Activated CD4-positive, alpha-beta T cell treated with anti-CD3 and anti-CD28 coated beads for 4 hours (primary cell): Measurements from ENCODE around the gene PPID.
"Not testable (repeated sequence)": the region's sequence is repeated elsewhere in the genome, so short reads cannot be mapped to it uniquely, and the experiment has no call there.

Source experiments
- DNase-seq, 2 donors: peaks; one replicate each; pipeline ENCODE4 v3.0.0-alpha.2; 2020

PPID gene

GRCh38 chr4:158729716-158730559 is 6.7 kb upstream of the PPID start:
- peak; percentile 34 to 47 for DNase-seq

DNA sequence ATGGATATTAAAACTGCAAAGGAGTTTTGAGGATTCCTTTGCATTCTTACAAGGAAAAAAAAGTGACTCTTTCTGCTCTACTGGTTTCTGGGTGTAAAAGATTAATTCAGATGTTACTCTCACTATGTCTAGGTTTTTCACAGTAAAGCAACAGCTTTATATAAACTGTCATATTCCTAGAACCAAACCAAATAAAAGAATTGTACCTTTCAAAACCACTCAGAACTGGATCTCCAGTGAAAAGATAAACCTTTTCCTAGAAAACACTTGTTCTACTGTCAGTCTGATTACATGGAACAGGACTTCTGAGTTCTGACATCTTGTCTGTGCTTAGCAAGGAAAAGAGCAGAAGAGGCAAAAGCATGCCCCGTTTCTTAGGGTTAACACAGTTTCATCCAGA is 5.0 kb upstream of the PPID start:
- no peak for DNase-seq

GRCh38 chr4:158726633-158727032 is 3.4 kb upstream of the PPID start:
- DNase-seq, result no peak

DNA sequence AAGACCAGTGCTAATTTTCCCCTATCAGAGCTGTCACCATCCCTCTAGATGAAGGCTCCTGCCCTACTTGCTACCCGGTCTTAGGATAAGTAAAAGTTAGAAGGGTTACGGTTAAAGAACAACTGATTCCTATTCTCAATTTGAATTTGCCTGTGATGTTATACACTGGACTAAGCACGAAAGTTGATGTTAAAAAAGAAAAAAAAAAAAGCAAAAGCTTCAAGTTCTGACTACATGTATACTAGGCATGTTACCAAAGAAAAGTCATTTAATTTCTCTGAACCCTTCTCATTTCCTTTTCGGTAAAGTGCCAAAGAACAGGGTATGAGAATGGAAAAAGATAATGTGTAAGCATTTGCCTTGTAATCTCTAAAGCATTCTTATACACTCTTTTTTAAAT is 1.4 kb upstream of the PPID start:
- DNase-seq, result no peak

DNA sequence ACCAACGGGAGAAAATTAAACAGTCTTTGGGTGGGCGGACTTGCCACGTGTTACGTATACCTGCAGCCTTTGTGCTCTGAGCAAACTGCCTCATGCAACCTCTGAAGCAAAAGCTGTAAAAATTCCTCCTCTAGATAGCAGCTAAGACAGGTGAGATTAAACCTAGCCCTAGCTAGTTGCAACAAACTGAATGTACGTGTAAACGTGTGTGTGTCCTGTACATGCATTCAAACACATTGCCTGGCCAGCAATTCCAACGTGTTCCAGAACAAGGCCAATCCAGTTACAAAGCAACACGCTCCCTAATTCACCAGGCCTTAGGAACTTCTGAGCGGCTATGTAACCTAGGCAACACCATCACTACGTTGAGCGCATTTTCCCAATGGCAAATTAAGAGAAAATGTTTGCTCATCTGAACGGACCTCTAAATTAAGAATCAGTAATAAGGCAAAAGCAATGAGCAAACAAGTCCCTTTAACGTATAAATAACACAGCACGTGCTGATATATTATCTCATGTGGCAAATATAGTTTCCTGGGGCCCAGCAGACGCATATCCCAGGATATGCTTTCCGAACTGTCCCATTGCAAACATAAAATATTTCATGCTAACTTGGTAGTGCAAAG is 792 bp downstream of the PPID start:
- peak; percentile 11 to 18 for DNase-seq

DNA sequence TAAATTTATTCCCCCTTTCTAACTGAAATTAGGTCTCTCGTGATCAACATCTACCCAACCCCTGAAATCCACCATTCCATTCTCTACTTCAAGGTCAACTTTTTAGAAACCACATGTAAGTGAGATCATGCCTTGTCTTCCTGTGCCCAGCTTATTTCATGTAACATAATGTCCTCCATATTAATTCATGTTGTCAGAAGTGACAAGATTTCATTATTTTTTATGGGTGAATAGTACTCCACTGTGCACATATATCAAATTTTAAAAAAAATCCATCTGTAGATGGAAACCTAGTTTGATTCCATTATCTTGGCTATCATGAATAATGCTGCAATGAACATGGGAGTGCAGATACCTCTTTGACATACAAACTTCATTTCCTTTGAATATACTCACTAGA is 1.5 kb downstream of the PPID start:
- DNase-seq, result no peak

DNA sequence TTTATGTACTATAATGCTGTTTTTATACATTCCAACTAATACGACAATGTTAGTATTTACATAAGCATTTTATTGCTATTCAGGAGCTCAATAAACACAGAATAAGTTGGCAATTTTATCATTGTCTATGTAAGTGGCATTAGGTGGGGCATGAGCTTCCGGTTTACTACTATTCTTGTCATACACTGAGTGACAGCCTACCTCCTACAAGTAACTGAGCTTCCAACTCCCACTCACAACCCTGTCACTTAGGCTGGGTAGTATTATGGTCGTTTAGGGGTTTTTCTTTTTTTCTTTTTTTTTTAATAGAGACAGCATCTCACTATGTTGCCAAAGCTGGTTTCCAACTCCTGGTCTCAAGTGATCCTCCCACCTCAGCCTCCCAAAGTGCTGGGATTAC is 7.4 kb downstream of the PPID start:
- DNase-seq, result no peak

- no peak for DNase-seq
These were observed 8.3 kb downstream of the PPID start for GRCh38 chr4:158714937-158715336.

- not testable (repeated sequence) for DNase-seq
These were observed 10.6 kb downstream of the PPID start for GRCh38 chr4:158712622-158713021.

DNA sequence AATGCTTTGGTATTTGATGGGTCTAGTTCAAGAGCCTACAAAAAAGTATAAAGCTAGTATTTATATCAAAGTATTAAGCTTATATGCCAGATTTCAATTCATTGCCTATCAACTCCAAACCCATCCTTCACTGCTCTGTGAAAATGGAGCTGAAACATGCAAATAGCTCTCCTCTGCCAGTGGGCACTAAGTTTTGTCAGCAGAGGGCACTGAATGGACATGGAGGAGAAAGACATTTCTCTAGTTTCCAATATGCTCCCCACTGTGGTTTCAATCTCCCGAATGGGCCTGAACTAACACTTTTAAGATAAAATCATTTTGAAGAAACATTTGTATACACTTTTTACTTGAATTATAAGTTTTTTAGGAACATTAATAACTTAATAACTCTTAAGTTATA is 12.4 kb downstream of the PPID start:
- DNase-seq, result no peak

DNA sequence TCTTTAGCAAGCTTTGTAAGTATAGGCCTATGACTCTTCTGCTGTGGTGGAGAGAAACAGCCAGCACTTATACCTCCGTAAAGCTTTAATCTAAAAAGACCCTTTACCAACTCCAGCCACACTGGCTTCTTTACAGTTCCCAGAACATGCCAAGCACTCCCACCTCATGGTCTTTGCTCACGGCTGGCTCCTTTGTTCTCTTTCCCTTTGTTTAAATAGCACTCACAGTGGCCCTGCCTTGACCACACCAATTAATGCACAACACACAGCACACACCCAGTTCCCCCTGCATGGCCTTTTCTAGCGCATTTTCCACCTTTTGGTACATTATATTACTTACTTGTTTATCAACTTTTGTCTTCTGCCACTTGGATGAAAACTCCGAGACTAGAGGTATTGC is 18.9 kb downstream of the PPID start:
- no peak for DNase-seq

DNA sequence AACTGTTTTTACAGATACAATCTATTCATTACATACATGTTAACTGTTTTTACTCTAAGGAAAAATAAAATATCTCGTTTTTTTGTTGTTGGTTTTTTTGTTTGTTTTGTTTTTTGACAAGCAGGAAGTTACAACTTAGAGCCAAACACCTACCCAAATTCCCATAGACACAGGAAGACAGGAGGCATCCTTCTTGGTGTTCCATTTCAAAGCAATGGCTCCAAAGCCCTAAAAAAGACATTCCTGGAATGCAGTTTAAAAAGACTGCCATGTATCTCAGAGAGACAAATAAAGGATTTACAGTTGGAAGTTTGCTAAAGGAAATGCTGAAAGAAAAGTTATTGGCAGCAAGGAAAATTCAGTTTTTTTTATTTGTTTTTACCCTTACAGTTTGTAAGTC is 34.4 kb downstream of the PPID start:
- DNase-seq, result no peak

DNA sequence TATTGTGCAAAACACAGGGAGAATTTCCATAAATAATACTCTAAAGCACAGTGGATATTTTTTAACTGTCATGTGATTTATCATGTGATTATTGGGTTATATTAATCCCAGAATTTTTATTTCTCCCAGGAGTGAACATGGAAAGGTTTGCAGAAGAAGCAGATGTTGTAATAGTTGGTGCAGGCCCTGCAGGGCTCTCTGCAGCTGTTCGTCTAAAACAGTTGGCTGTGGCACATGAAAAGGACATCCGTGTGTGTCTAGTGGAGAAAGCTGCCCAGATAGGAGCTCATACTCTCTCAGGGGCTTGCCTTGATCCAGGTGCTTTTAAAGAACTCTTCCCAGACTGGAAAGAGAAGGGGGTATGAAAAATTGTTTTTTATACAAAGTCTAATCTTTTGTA is 41.1 kb downstream of the PPID start:
- DNase-seq, result no peak

DNA sequence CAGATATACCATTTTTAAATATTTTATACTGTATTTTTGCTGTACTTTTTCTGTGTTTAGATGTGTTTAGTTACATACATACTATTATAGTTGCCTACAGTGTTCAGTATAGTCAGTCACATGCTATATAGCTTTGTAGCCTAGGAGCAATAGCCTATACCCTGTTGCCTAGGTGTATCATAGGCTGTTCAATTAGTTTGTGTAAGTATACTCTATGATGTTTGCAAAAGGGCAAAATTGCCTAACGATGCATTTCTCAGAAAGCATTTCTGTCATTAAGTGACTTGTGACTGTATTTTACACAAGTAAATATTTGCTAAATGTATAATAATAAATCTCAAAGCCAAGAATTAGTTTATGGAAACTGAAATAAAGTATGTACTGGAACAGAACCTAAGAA is 41.6 kb downstream of the PPID start:
- no peak for DNase-seq

- no peak for DNase-seq
These were observed 44.4 kb downstream of the PPID start for GRCh38 chr4:158678767-158679166.

GRCh38 chr4:158676076-158676475 is 47.1 kb downstream of the PPID start:
- no peak for DNase-seq

GRCh38 chr4:158673633-158674032 is 49.6 kb downstream of the PPID start:
- DNase-seq, result no peak

GRCh38 chr4:158671915-158672806 is 51.0 kb downstream of the PPID start, which contains the start of gene ETFDH:
ETFDH (plus strand) TSS chr4:158672296; CDS start chr4:158672457, 161 bp downstream.
- DNase-seq, result peak; percentile 97

GRCh38 chr4:158671665-158671914 is 51.6 kb downstream of the PPID start, which contains the start of gene C4orf46:
C4orf46 (minus strand) TSS chr4:158671887; CDS start chr4:158671801, 86 bp downstream.
- no peak for DNase-seq

- peak; percentile 23 to 33 for DNase-seq
These were observed 52.1 kb downstream of the PPID start for GRCh38 chr4:158670975-158671664.

GRCh38 chr4:158669310-158669709 is 53.9 kb downstream of the PPID start:
- DNase-seq, result no peak

GRCh38 chr4:158667651-158668198 is 55.5 kb downstream of the PPID start:
- no peak for DNase-seq

GRCh38 chr4:158666892-158667291 is 56.3 kb downstream of the PPID start:
- DNase-seq, result no peak
